HepG2 (cell line): ENCODE measurements around the gene RIPPLY2. TPM values are rescaled to one million over a fixed set of nuclear protein-coding genes. Genes with fewer than 3 reads are reported as not detected.
A peak's percentile ranks its signal among the peaks of the same experiment; 100 is the strongest.

ENCODE experiments used
- ATAC-seq: fragments of 200-7000 bp; cut with Tn5 transposase; 3 replicates; pipeline ENCODE4 v1.9.1; 2020; ENCODE audit warnings: mild to moderate bottlenecking, moderate library complexity
- BruUV-seq: library from RNA; stranded (reverse); fragments of 400-500 nt; replicated peaks from 2 replicates; lab custom pipeline; 2021; lab: Mats Ljungman, UMichigan
- CTCF ChIA-PET: fragments of 300-600 bp; formaldehyde crosslinking; extraction: SDS; loops from one replicate; lab custom pipeline; 2021; ENCODE audit warnings: low total read pairs, inconsistent platforms, low intra/inter-chr PET ratio; lab: Yijun Ruan, JAX
- POLR2A ChIA-PET: fragments of 350-600 bp; sonication (Branson Sonifier 250); formaldehyde crosslinking; loops from one replicate; lab custom pipeline; 2020; ENCODE audit warnings: antibody characterized with exemption, inconsistent platforms; lab: Yijun Ruan, JAX
- DNase-seq: peaks from one replicate; pipeline ENCODE4 v3.0.0-alpha.2; 2015; ENCODE audit warnings: low spot score
- FAIRE-seq: peaks from 3 replicates; lab custom pipeline; 2011; peaks lifted over from hg19 to GRCh38; lab: Jason Lieb, UNC
- H2AFZ ChIP-seq: one replicate; pipeline ENCODE4 v1.6.1; 2011; ENCODE audit warnings: low read length, inconsistent platforms
- H3K27ac ChIP-seq: fragments of 300-600 bp; 3 replicates; pipeline ENCODE4 v1.8.0; 2011; ENCODE audit warnings: mixed run types, mild to moderate bottlenecking, mixed read lengths, low read length, inconsistent platforms; ENCODE audit not compliant: insufficient read depth; ENCODE audit errors: extremely low read length
- H3K27me3 ChIP-seq, 2 experiments: fragments of 200-600 bp in 1 of 2; 2 replicates in 1 of 2; 3 replicates in 1 of 2; pipeline versions ENCODE4 v1.6.0 to v1.8.0; 2011; ENCODE audit warnings: low read length in 2 of 2, mild to moderate bottlenecking in 2 of 2, moderate library complexity in 2 of 2, inconsistent platforms in 1 of 2; ENCODE audit not compliant: insufficient read depth in 2 of 2, control insufficient read depth in 1 of 2
- H3K36me3 ChIP-seq, 2 experiments: fragments of 200-600 bp in 1 of 2; replicated peaks in 1 of 2; 2 replicates in 1 of 2; 3 replicates in 1 of 2; pipeline versions ENCODE4 v1.5.1 to v1.8.0; 2011; ENCODE audit warnings: low read length in 2 of 2, inconsistent platforms in 1 of 2; ENCODE audit not compliant: insufficient read depth in 2 of 2, control insufficient read depth in 1 of 2
- H3K4me1 ChIP-seq: 2 replicates; pipeline ENCODE4 v1.5.1; 2012; ENCODE audit warnings: low read length, inconsistent platforms; ENCODE audit not compliant: insufficient read depth
- H3K4me2 ChIP-seq: 2 replicates; pipeline ENCODE4 v1.6.0; 2011; ENCODE audit warnings: low read depth, low read length, inconsistent platforms
- H3K4me3 ChIP-seq, 3 experiments: fragments of 200-600 bp in 1 of 3; sonication (generic), shearing (Covaris generic) in 1 of 3; replicated peaks in 1 of 3; 2 replicates each; pipeline ENCODE4 v1.5.1; 2011 to 2016; ENCODE audit warnings: low read length in 3 of 3, inconsistent platforms in 2 of 3, low read depth in 2 of 3, mild to moderate bottlenecking in 2 of 3, control low read depth in 1 of 3, mixed read lengths in 1 of 3; ENCODE audit not compliant: insufficient read depth in 1 of 3
- H3K79me2 ChIP-seq: one replicate; pipeline ENCODE4 v1.6.1; 2011; ENCODE audit warnings: low read length, inconsistent platforms; ENCODE audit not compliant: insufficient read depth
- H3K9ac ChIP-seq: 2 replicates; pipeline ENCODE4 v1.6.0; 2011; ENCODE audit warnings: mild to moderate bottlenecking, low read depth, low read length, inconsistent platforms; ENCODE audit not compliant: insufficient read depth
- H3K9me3 ChIP-seq: 2 replicates; pipeline ENCODE4 v1.5.1; 2012; ENCODE audit warnings: mild to moderate bottlenecking, low read length
- H4K20me1 ChIP-seq: 2 replicates; pipeline ENCODE4 v1.6.0; 2011; ENCODE audit warnings: inconsistent platforms, mild to moderate bottlenecking, low read length, moderate library complexity; ENCODE audit not compliant: insufficient read depth
- BCLAF1 ChIP-seq: fragments of 450-650 bp; IDR thresholded peaks from 2 replicates; pipeline ENCODE4 v1.6.1; 2017; ENCODE audit warnings: mild to moderate bottlenecking
- CBX5 ChIP-seq: sonication (generic); formaldehyde crosslinking; IDR thresholded peaks from 2 replicates; pipeline ENCODE4 v1.4.0; 2020; ENCODE audit warnings: missing genetic modification reagents, borderline replicate concordance
- HMG20B ChIP-seq: conservative IDR thresholded peaks from 2 replicates; pipeline ENCODE4 v1.6.1; 2016; ENCODE audit warnings: missing genetic modification reagents, missing compliant biosample characterization
- MAFF ChIP-seq: IDR thresholded peaks from 2 replicates; pipeline ENCODE4 v1.6.1; 2011; ENCODE audit warnings: low read depth, low read length, improper control_type of control experiment
- MAFK ChIP-seq, 2 experiments: IDR thresholded peaks in 1 of 2; conservative IDR thresholded peaks in 1 of 2; 2 replicates each; pipeline ENCODE4 v1.6.1; 2011; ENCODE audit warnings: improper control_type of control experiment in 2 of 2, low read length in 2 of 2
- MLXIP ChIP-seq: sonication (generic); formaldehyde crosslinking; IDR thresholded peaks from 2 replicates; pipeline ENCODE4 v1.9.0; 2021; ENCODE audit warnings: missing genetic modification reagents, borderline replicate concordance
- NFKBIZ ChIP-seq: IDR thresholded peaks from 2 replicates; pipeline ENCODE4 v1.6.1; 2018; ENCODE audit warnings: missing genetic modification reagents, missing compliant biosample characterization
- PCBP1 ChIP-seq: fragments of 200-400 bp; formaldehyde crosslinking; IDR thresholded peaks from 2 replicates; pipeline ENCODE4 v1.6.1; 2017; ENCODE audit warnings: mild to moderate bottlenecking, low read depth, low read length, borderline replicate concordance
- TBX3 ChIP-seq: fragments of 450-650 bp; IDR thresholded peaks from 2 replicates; pipeline ENCODE4 v1.6.1; 2017; ENCODE audit warnings: antibody characterized with exemption, mild to moderate bottlenecking, inconsistent platforms, borderline replicate concordance
- ZNF326 ChIP-seq: sonication (generic); formaldehyde crosslinking; IDR thresholded peaks from 2 replicates; pipeline ENCODE4 v1.4.0; 2020; ENCODE audit warnings: missing genetic modification reagents, borderline replicate concordance
- ZNF879 ChIP-seq: sonication (generic); formaldehyde crosslinking; IDR thresholded peaks from 2 replicates; pipeline ENCODE4 v1.8.1; 2023; ENCODE audit warnings: missing genetic modification reagents
- WGBS: methylation state at CpG from one replicate; pipeline ENCODE4 v1.1.6; 2017; ENCODE audit warnings: low lambda C conversion rate; 5-methylcytosine and 5-hydroxymethylcytosine counted together
- in situ Hi-C: cut with HindIII; loops from 2 replicates; pipeline ENCODE4 v1.10.0; 2017; ENCODE audit warnings: low pct_unique_long_range_greater_than_20kb; ENCODE audit not compliant: extremely low pct_ligation_motif_present
- intact Hi-C: fragments of 100-400 bp; cut with micrococcal nuclease; formaldehyde crosslinking; loops from one replicate; pipeline ENCODE4 v1.10.0; 2022; ENCODE audit not compliant: unreplicated experiment
- polyA plus RNA-seq, 8 experiments: library from polyadenylated mRNA; depleted of rRNA in 3 of 8; stranded (reverse) in 7 of 8; unstranded in 1 of 8; fragments of >200 nt; fragmentation: Illumina TruSeq in 4 of 8; extraction: Trizol in 4 of 8; gene quantifications; 2 replicates each; pipeline versions ENCODE4 v1.2.1 to v1.2.3, GENCODE V29; 2011 to 2016; ENCODE audit warnings: low read depth in 4 of 8, missing spikeins in 1 of 8, mixed read lengths in 1 of 8; ENCODE audit not compliant: insufficient read depth in 1 of 8
- total RNA-seq, 5 experiments: library from RNA; depleted of rRNA; stranded (reverse); fragments of >200 nt; fragmentation: Illumina TruSeq; extraction: Trizol; gene quantifications; 2 replicates each; pipeline ENCODE4 v1.2.3, GENCODE V29; 2016; ENCODE audit warnings: low read depth in 1 of 5

The RIPPLY2 gene
- total and polyA plus RNA-seq, 2 of the 13 experiments (the other 11 are each of a cell fraction or from before 2014, with no cell fraction given): not detected

GRCh38 chr6:83844170-83844569 is 9.0 kb upstream of the RIPPLY2 start:
- WGBS: under 1% methylated on average over 3 of the region's 3 CpGs
- Histone ChIP-seq H3K4me3 (no peak overlapping the region), H3K27ac (no peak overlapping the region), H3K27me3 (no peaks in the 10 kb centered on the region; a peak in 1 of 5 replicates), H3K4me1 (no peaks in the 10 kb centered on the region), H4K20me1 (no peaks in the 10 kb centered on the region), H3K36me3 (no peaks in the 10 kb centered on the region), H3K4me2 (no peak overlapping the region), H2AFZ (no peak overlapping the region), H3K79me2 (no peaks in the 10 kb centered on the region), H3K9ac (no peak overlapping the region), H3K9me3 (no peaks in the 10 kb centered on the region)
- CTCF ChIA-PET: no interaction called here
- TF ChIP-seq CBX5 (CRISPR knock-in tag) (no peak), BCLAF1 (no peak), NFKBIZ (CRISPR knock-in tag) (no peak), ZNF326 (no peak)
- no TSS peak for BruUV-seq
- ATAC-seq: no peak
- DNase-seq: no peak
- no peak for FAIRE-seq
- in situ Hi-C loops: no loop called here
- intact Hi-C loops: no loop called here
- POLR2A ChIA-PET: no interaction called here

GRCh38 chr6:83846291-83846690 is 6.9 kb upstream of the RIPPLY2 start:
- Histone ChIP-seq H3K79me2 (no peaks in the 10 kb centered on the region), H3K27me3 (no peaks in the 10 kb centered on the region; a peak in 1 of 5 replicates), H2AFZ (no peak overlapping the region), H3K36me3 (no peaks in the 10 kb centered on the region), H3K9me3 (no peaks in the 10 kb centered on the region), H3K4me2 (no peak overlapping the region), H4K20me1 (no peaks in the 10 kb centered on the region), H3K9ac (no peak overlapping the region), H3K27ac (no peak overlapping the region), H3K4me3 (no peak overlapping the region), H3K4me1 (no peaks in the 10 kb centered on the region)
- intact Hi-C loops: no loop called here
- FAIRE-seq: no peak
- ATAC-seq: no peak
- WGBS: 0% methylated on average over 1 of the region's 1 CpG
- in situ Hi-C loops: no loop called here
- ChIA-PET CTCF (no interaction called here), POLR2A (no interaction called here)
- no peak for DNase-seq
- TF ChIP-seq PCBP1 (no peak), MAFK (conservative IDR thresholded peaks at IDR 0.05 in 1 of 2, IDR thresholded peaks at IDR 0.05 in 1 of 2; ENCODE audit: low read length in 2 of 2) (peak; percentile 84 to 93), HMG20B (CRISPR knock-in tag) (no peak), TBX3 (no peak), MLXIP (CRISPR knock-in tag) (no peak), MAFF (peak; percentile 87), ZNF879 (CRISPR knock-in tag) (no peak)
- BruUV-seq: no TSS peak
